SK-N-SH (cell line): Measurements from ENCODE around the gene MEGF6.

ENCODE experiments used
- FOXJ3 ChIP-seq: sonication (generic); formaldehyde crosslinking; IDR thresholded peaks from 2 replicates; pipeline ENCODE4 v1.5.1; 2020; ENCODE audit warnings: mild to moderate bottlenecking, missing genetic modification reagents
- MEF2A ChIP-seq: IDR thresholded peaks from 2 replicates; pipeline ENCODE4 v1.4.0; 2012; ENCODE audit warnings: low read depth, borderline replicate concordance
- NRF1 ChIP-seq: IDR thresholded peaks from 2 replicates; pipeline ENCODE4 v1.6.1; 2012; ENCODE audit warnings: low read depth, mild to moderate bottlenecking, low read length
- RFX5 ChIP-seq: IDR thresholded peaks from 2 replicates; pipeline ENCODE4 v1.6.1; 2012; ENCODE audit warnings: mild to moderate bottlenecking, improper control_type of control experiment, low read length
- TAF1 ChIP-seq: IDR thresholded peaks from 2 replicates; pipeline ENCODE4 v1.6.1; 2012; ENCODE audit warnings: low read depth, mild to moderate bottlenecking, low read length, moderate library complexity, borderline replicate concordance
- YY1 ChIP-seq: IDR thresholded peaks from 2 replicates; pipeline ENCODE4 v1.4.0; 2012; ENCODE audit warnings: low read depth, mild to moderate bottlenecking
- TF ChIP-seq, protein P1 (sequence below): fragments of 200-600 bp; sonication (generic); IDR thresholded peaks from 2 replicates; pipeline ENCODE4 v1.6.1; 2017; ENCODE audit warnings: antibody characterized with exemption, mild to moderate bottlenecking, moderate library complexity

DNA sequence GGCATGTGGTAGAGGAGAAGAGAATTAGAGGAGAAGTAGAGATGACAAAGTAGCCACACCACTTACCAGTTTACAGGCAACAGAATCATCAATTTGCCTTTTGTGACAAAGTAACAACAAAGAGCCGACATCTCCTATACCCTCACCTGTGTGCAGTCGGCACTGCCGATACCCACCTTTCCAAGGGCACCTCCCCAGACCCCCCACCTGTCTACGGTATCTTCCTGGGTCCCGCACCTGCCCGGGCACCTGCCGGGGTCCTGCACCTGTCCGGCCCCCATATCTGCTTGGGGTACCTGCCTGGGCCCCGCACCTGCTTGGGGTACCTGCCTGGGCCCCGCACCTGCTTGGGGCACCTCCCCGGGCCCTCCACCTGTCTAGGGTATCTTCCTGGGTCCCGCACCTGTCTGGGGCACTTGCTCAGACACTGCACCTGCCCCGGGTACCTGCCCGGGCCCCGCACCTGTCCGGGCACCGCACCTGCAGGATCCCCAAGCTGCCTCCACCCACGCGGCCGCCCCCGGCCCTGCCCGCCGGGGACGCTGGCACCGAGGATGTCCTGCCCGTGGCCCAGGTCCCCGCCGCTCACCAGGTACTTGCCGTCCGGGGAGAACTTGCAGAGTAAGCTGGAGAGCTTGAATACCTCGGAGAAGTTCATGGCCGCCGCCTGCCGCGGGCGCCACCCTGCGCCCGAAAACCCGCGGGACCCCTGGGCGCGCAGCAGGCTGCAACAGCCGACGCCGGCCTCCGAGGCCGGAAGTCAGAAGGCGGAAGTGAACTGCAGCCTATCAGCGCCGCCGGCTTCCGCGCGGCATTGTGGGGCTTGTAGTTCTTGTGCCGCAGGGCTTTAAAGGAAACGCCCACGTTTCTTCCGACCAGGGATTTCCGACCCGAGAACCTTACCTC is 38.3 kb upstream of the MEGF6 start, which contains the start of gene WRAP73:
- TF ChIP-seq RFX5 (no peak), FOXJ3 (CRISPR knock-in tag) (no peak), NRF1 (no peak), MEF2A (no peak), YY1 (peak; percentile 77; the same call in 1 of the 2 replicates), TAF1 (peak; percentile 51)
- TF ChIP-seq, protein P1, sequence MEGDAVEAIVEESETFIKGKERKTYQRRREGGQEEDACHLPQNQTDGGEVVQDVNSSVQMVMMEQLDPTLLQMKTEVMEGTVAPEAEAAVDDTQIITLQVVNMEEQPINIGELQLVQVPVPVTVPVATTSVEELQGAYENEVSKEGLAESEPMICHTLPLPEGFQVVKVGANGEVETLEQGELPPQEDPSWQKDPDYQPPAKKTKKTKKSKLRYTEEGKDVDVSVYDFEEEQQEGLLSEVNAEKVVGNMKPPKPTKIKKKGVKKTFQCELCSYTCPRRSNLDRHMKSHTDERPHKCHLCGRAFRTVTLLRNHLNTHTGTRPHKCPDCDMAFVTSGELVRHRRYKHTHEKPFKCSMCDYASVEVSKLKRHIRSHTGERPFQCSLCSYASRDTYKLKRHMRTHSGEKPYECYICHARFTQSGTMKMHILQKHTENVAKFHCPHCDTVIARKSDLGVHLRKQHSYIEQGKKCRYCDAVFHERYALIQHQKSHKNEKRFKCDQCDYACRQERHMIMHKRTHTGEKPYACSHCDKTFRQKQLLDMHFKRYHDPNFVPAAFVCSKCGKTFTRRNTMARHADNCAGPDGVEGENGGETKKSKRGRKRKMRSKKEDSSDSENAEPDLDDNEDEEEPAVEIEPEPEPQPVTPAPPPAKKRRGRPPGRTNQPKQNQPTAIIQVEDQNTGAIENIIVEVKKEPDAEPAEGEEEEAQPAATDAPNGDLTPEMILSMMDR: peak; percentile 21; the same call in 1 of the 2 replicates
